Panc1 (cell line): ENCODE results near the gene RNF220.

Source experiments
- CTCF ChIP-seq: fragments of 450-650 bp; IDR thresholded peaks from 2 replicates; pipeline ENCODE4 v1.5.1; 2017; ENCODE audit warnings: mild to moderate bottlenecking
- POLR2AphosphoS5 ChIP-seq: IDR thresholded peaks from 2 replicates; pipeline ENCODE4 v1.6.1; 2012; ENCODE audit warnings: mild to moderate bottlenecking, low read depth, low read length, moderate library complexity
- REST ChIP-seq, 2 experiments: IDR thresholded peaks; 2 replicates each; pipeline ENCODE4 v1.6.1; 2011 to 2012; ENCODE audit warnings: low read depth in 2 of 2, control low read depth in 1 of 2, low read length in 1 of 2, mild to moderate bottlenecking in 1 of 2, moderate library complexity in 1 of 2; ENCODE audit not compliant: insufficient read depth in 1 of 2
- SIN3A ChIP-seq: IDR thresholded peaks from 2 replicates; pipeline ENCODE4 v1.6.1; 2012; ENCODE audit warnings: low read depth, mild to moderate bottlenecking, low read length, moderate library complexity, borderline replicate concordance; ENCODE audit not compliant: insufficient read depth
- TCF7L2 ChIP-seq: IDR thresholded peaks from 2 replicates; pipeline ENCODE4 v1.6.1; 2011; ENCODE audit warnings: mild to moderate bottlenecking, low read depth, low read length, inconsistent platforms

- TF ChIP-seq CTCF (no peak), REST (IDR thresholded peaks at IDR 0.05; ENCODE audit: insufficient read depth in 1 of 2, low read depth in 2 of 2, low read length in 1 of 2) (no peak), POLR2AphosphoS5 (no peak), SIN3A (no peak), TCF7L2 (no peak)
These were observed 80.9 kb downstream of the RNF220 start for GRCh38 chr1:44485934-44486460.
